Adrenal gland (tissue), 5 donors: ENCODE results near the gene ZNF48.

Experiments
- CTCF ChIP-seq, 6 experiments: fragments of 450-650 bp in 4 of 6; fragments of 200-600 bp in 2 of 6; sonication (generic) in 1 of 6; IDR thresholded peaks; 1 replicate in 5 of 6; 2 replicates in 1 of 6; pipeline versions ENCODE4 v1.5.1 to v1.8.0; 2016 to 2021; ENCODE audit warnings: antibody characterized with exemption in 6 of 6, mild to moderate bottlenecking in 2 of 6, moderate library complexity in 1 of 6
- POLR2A ChIP-seq, 2 donors: fragments of 450-650 bp; IDR thresholded peaks; one replicate each; pipeline ENCODE4 v1.6.1; 2017; ENCODE audit warnings: antibody characterized with exemption in 2 of 2, mild to moderate bottlenecking in 2 of 2, moderate library complexity in 1 of 2
- donor health status: DM: no; HTN: no; CAD: no.

GRCh38 chr16:30449116-30449435 is 53.9 kb downstream of the ZNF48 start:
- TF ChIP-seq POLR2A (IDR thresholded peaks at IDR 0.05): no peak
- TF ChIP-seq CTCF (IDR thresholded peaks at IDR 0.05): no peak
